ENCODE measurements around the gene USH1C.
A peak's percentile ranks its signal among the peaks of the same experiment; 100 is the strongest.

Gene USH1C

GRCh38 chr11:17528906-17529843 is 15.0 kb downstream of the USH1C start:
- intact Hi-C loops (cut with DNase I): loop anchor here (2.0 kb wide), 1 partner anchor 144 kb away; no protein-coding TSS in a partner anchor
- DNase-seq: peak in 1 of 10 donors; percentile 61

GRCh38 chr11:17528181-17528691 is 16.0 kb downstream of the USH1C start:
- peak; percentile 54 to 96 (median 78) for DNase-seq
- intact Hi-C loops (cut with DNase I): loop anchor here (2.0 kb wide), 1 partner anchor 143 kb away; no protein-coding TSS in a partner anchor

DNA sequence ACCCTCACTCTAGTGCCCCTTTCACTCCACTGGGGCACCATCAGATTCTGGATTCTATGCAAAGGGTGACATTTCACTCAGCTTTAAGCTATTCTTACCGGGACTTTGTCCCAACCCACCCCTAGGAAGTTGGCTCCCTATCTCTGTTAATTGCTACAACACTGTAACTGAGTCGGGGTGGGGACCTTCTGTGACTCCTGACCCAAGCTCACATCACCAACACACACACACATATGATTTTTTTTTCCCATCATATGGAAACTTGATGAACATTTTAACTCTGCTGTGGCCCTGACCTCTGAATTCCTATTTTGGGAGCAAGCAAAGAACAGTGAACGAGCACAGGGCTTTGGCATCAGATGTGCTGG is 16.6 kb downstream of the USH1C start:
- intact Hi-C loops (cut with DNase I): no loop called here
- peak in 1 of 10 donors; percentile 31 for DNase-seq

GRCh38 chr11:17526931-17527627 is 17.1 kb downstream of the USH1C start:
- intact Hi-C loops (cut with DNase I): no loop called here
- DNase-seq: peak in 1 of 10 donors; percentile 57

DNA sequence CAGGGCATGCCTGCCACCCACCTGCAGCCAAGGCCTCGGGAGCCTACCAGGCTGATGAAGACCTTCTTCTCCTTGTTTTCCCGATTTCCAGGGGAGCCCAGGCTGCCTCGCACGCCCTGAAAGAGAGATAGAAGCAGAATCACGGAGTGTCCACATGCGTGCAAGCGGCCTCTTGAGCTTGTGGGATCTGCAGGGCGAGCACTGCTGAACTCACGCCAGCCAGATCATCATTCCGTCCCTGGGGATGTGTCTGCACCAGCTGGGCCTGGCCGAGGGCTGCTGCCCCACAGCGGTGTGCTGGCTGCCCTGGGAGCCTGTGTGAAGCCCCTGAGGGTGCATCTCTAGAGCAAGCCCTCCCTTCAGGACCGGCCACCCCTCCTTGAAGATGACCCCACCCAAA is 17.9 kb downstream of the USH1C start:
- peak in 3 of 10 donors; percentile 25 to 83 (median 47) for DNase-seq
- intact Hi-C loops (cut with DNase I): no loop called here

- DNase-seq: peak in 1 of 10 donors; percentile 11
- intact Hi-C loops (cut with DNase I): no loop called here
Observed at GRCh38 chr11:17525570-17525969, 18.6 kb downstream of the USH1C start.

- intact Hi-C loops (cut with DNase I): no loop called here
- peak in 1 of 10 donors; percentile 62 for DNase-seq
Observed at GRCh38 chr11:17524221-17524620, 20.0 kb downstream of the USH1C start.

GRCh38 chr11:17522655-17523054 is 21.6 kb downstream of the USH1C start:
- intact Hi-C loops (cut with DNase I): no loop called here
- peak in 1 of 10 donors; percentile 75 for DNase-seq

DNA sequence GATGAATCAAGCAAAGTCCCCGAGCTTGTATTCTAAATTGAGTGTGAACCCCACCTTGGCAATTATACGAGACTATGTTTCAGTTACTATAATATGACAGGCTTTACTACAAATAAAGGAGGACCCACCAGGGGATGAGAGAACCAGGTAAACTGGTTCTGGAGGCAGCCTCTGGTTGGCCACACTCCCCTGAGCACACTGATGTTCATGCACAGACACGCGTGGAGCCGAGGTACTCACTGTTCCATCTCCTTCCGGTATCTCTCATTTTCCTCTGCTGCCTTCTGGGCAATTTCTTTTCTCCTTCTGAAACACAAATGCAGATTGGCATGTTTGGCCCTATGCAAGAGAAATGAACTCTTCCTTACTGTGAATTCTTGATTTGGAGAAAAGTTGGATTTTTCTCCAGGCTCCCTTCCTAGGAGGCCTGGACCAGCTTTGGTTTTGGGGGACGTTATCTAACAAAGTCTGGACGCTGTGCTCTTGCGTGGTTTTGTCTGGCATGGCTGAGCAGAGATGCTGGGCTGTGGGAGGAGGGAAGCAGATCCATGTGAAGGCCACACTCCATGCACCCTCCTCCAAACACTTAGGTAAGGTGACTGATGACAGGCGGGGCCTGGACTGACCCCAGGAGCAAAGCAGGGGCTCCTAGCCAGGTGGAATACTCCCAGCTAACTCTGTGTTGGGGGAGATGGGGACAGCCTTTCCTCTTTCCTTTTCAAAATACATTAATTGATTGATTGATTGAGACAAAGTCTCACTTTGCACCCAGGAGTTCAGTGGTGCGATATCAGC is 22.9 kb downstream of the USH1C start:
- peak in 1 of 10 donors; percentile 21 for DNase-seq
- intact Hi-C loops (cut with DNase I): no loop called here

DNA sequence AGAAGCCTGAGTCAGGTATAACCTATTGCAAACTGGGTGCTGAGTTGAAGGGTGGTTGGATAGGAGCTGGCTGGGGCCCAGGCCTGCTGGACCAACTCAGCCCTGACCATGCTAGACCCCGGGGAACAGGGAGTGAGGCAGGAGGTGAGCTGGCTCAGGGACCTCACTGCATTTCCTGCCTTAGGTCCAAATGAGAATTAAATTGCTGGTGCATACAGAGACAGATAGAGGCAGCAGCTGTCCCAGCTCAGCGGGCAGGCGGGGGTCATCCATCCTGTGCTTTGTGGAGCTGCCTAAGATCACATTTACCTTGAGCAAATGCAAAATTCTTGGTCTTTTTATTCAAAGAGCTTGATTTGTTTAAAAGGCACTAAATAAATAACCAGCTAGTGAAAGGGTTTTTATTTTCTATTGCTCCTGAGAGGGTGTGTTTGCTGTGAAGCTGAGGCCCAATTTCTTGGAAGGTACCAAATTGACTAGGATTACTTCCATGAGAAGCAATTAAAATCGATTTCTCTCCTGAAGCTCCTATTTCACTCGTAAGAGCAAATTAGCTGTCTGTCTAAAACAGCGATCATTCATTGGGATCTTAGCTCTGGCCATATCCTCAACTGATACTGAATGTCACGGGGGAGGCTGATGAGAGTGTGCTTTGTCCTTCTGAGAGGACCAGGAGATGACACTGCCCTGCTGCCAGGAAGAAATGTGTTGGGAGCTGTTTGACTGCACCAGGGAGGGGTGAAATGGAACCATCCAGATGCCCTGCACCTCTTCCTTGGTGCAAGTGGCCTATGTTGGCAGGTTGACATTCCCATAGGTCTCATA is 24.9 kb downstream of the USH1C start:
- DNase-seq: peak in 4 of 10 donors; percentile 39 to 87 (median 60)

GRCh38 chr11:17518366-17518765 is 25.9 kb downstream of the USH1C start:
- intact Hi-C loops (cut with DNase I): no loop called here
- DNase-seq: peak in 2 of 10 donors; percentile 52 to 67

More for the DNA sequence above, 24.9 kb downstream of the USH1C start:
- intact Hi-C loops (cut with DNase I): no loop called here

GRCh38 chr11:17517186-17517585 is 27.0 kb downstream of the USH1C start:
- intact Hi-C loops (cut with DNase I): no loop called here
- peak in 2 of 10 donors; percentile 62 to 72 for DNase-seq

DNA sequence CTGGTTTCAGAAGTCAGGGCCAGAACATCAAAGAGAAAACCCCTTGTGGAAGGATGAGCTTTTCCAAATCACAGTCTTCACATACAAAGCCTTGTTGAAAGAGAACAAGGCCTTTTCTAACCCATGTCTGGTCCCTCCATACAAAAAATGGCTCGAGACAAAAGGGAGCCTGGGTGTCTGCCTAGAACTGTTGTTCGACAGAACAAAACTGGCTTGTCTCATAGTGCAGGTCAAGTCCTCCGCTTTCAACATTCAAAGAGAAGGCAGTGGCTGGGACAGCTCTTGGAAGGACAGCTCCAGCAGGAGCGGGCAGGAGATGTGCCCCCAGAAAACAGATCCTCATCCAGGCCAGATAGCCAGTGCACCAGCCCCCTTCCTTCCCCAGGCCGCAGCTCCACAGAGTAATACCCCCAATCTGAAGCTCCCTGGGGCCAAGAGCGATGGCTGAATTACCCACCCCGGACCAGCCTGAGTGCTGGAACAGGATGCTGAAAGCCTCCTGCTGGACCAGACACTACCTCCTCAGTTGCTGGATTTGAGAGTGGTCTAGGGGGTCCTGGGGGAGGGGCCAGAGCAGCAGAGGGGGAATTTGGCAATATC is 27.6 kb downstream of the USH1C start:
- intact Hi-C loops (cut with DNase I): no loop called here
- peak in 5 of 10 donors; percentile 40 to 90 (median 51) for DNase-seq

- peak in 2 of 10 donors; percentile 11 to 26 for DNase-seq
- intact Hi-C loops (cut with DNase I): no loop called here
Observed at GRCh38 chr11:17515443-17516176, 28.6 kb downstream of the USH1C start.

GRCh38 chr11:17514476-17514875 is 29.7 kb downstream of the USH1C start:
- DNase-seq: no peak
- intact Hi-C loops (cut with DNase I): no loop called here

DNA sequence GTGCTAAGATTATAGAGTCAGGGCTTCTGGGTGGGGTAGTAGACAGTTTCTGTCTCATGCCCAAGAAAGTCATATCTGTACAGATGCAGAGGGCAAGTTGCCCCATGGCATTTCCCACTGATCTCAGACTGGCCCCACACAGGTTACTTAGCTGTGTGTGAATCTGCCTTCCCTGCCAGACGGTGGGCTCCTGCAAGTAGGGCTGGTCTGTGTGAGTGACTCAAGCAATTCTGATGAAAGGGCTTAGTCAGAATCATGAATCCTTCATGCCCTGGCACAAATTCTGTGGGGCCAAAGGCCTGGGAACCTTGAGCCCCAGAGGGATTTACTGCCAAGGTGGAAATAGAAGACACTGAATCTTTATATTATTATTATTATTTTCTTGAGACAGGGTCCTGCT is 30.4 kb downstream of the USH1C start:
- intact Hi-C loops (cut with DNase I): no loop called here
- DNase-seq: peak in 2 of 10 donors; percentile 10 to 31

- DNase-seq: no peak
- intact Hi-C loops (cut with DNase I): no loop called here
Observed at GRCh38 chr11:17512101-17512500, 32.1 kb downstream of the USH1C start.

DNA sequence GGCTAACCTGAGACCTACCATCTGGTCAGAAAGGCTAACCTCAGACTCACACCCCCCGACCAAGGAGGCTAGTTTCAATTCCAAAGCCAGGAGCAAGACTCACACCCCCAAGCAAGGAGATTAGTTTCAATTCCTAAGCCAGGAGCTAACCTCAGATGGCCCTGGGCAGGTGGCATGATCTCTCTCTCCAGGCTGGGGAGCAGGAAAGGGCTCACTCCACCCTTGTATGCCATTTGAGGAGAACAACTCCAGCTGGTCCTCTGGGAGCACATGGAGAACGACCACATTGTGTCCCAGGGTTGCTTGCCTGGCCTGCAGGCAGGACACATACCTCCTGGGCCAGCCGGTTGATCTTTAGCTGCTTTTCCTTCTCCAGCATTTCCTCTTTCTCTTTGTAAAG is 32.6 kb downstream of the USH1C start:
- intact Hi-C loops (cut with DNase I): no loop called here
- DNase-seq: peak in 2 of 10 donors; percentile 27 to 40
